Activated T-helper 9 cell treated with anti-CD3 and anti-CD28 coated beads, Interleukin-2, amount 50 U/mL, for 16 hours (primary cell): ENCODE results near the gene ZNF302.
"Not testable (repeated sequence)": the region's sequence is repeated elsewhere in the genome, so short reads cannot be mapped to it uniquely, and the experiment has no call there.

Experiments used
- DNase-seq: peaks from one replicate; pipeline ENCODE4 v3.0.0-alpha.2; 2020; ENCODE audit warnings: low read depth

Gene ZNF302

DNA sequence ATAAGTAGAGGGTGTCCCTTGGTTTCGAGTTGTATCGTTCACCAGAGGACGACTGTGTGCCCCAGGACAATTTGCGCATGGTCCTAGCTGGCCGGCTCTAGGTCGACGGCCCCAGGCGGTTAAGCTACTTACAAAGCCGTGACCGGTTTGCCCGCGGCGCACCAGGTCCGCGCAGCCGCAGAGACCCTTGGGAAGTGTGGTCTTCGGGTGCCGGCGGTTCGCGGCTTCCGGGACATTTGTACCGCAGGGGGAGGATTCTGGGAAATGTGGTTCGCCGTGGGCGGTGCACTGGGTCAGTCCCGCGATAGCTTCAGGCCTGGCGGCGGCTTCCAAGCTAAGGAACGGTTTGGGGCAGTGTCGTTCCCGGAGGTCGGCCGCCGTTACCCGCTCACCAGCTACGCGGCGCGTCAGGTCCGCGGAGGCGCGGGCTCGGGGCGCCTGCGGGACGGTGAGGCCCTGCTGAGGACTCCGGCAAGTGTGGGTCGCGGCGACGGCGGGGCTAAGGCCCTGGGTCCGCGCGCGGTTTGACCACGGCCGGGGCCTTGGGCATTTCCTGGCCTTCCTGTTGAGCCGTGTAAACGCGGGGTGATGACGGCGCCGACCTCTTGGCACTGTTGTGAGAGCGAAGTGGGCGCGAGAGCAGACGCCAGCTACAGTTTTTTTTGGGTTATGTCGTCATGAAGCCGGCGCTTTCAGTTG, at the start of gene ZNF302:
ZNF302 (plus strand) TSS at position 293 of the 699 bp plus-strand sequence. CDS start 1,127 bp downstream, outside the sequence.
- DNase-seq, result peak; percentile 94

DNA sequence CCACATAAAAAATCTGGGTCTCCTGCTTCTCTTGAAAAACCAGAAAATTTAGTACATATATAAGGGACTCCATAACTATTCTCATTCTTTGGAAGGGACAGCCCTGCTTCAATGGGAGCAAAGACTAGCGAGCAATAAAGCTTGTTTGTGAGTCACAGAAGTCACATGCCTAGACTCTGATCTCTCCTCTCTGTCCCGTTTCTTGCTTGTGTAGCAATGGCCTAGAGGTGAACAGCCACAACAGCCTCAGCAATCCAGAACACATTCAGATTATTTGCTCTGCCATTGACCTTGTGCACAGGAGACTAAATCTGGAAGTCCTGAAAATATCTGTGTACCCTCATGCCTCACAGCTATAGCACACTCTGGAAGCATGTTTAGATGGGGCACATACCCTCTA, 43.7 kb upstream of the ZNF302 start:
- no peak for DNase-seq

DNA sequence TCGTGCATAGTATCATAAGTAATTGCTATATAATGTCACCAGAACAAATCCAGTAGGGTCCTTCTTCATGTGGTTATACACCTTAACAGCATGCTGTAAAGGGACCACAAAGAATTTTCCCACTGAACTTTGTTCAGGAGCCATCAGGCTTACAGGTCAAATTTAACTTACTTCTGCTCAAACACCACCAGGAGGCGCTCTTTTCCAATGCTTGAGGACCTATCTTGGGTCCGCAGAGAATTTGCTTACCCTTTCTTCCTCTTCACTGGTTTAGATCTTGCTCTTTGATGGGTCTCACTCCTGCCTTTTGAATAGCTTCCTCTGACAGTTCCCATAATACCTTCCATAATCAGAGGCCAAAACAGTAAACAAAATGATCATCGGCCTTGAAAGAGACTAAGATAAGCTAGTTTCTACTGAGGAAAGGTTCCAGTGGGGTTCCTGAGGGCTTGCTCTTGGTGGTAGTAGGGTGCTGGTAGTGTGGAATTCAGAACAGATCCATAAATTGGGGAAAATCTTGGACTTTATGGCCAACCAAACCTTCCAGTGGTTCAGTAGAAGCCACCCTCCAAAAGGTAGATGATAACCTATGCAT, 37.9 kb upstream of the ZNF302 start:
- peak; percentile 26 for DNase-seq

DNA sequence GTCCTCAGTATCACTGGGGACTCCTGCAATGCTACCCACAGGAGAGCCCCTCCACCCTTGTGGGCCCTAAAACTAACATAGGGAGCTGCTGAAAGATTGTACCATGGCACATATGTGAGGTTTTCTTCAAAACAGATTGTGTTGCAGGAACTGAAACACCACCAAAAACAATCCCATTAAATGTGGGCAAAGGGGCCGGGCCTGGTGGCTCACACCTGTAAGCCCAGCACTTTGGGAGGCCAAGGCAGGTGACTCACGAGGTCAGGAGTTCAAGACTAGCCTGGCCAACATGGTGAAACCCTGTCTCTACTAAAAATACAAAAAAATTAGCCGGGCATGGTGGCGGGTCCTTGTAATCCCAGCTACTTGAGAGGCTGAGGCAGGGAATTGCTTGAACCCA, 35.2 kb upstream of the ZNF302 start:
- no peak for DNase-seq

DNA sequence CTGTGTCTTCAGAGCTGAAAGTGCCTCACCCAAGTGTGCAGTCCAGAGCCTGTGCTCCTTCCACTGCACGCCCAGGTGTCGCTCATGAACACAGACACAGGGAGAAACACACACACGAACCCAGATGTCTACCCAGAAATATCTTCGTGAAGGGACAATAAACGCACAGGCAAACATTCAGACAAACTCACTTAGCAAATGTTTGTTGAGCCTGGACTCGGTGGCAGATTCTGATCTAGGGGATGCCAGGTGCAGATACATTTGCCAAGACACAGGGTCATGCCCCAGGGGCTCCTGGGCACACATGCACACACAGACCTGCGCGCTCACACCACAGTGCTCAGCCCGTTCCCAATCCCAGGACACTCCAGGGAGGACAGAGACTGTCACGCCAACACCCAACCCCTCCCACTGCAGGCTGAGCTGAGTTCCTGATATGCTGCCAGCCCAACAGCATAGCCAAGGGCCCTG, 32.5 kb upstream of the ZNF302 start:
- DNase-seq, result no peak

DNA sequence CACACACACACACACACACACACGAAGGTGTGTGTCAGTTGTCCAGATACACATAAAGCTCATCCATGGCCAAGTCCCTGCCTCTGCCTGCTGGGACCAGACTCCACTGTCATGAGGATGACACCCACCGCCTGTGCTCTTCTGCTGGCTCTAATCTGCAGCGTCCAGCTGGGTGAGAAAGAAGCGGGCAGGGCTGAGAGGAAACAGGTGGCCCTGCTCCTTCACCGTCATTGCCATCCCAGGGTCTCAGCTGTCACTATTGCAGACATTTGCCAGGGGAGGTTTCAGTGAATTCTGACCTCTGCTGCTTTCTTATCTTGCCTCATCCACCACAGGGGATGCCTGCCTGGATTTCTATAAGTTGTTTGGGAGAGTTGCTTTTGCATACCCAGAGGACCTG, 31.9 kb upstream of the ZNF302 start:
- DNase-seq, result no peak

DNA sequence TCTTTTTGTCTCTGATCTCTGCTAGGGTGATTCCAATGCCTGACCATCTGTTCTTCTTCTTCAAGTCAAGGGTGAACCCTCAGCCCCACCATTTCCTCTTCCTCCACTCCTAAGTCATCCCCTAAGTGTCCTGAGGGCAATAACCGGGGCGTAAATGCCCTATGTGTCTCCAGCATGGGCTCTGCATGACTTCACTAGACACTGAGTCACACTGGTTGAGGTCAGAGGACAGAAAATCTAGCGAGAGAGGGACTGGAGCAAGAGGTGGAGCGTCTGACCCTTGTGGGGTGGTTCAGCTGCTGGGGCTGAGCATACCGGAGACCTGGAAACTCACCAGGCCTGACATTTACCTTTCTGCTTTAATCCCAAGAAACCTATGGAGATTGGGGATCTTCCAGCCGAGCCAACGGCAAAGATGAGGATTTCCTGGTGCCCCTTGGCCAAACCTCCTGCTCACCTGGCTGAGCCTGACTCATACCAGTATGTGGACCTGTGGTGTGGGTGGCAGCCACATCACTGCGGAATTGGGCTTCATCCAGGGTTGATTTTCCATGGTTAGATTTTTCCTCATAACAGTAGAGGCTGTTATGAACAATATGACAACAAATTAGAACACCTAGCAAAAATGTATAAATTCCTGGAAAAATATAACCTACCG, 27.5 kb upstream of the ZNF302 start:
- DNase-seq, result no peak

DNA sequence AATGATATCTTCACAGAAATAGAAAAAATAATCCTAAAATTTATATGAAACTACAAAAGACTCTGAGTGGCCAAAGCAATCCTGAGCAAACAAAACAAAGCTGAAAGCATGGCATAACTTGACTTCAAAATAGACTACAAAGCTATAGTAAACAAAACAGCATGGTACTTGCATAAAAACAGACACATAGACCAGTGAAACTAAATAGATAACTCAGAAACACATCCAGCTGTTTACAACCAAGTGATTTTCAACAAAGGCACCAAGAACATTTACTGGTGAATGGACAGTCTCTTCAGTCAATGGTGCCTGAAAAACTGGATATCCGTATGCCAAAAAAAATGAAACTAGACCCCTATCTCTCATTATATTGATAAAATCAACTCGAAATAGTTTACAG, 25.7 kb upstream of the ZNF302 start:
- DNase-seq, result no peak

DNA sequence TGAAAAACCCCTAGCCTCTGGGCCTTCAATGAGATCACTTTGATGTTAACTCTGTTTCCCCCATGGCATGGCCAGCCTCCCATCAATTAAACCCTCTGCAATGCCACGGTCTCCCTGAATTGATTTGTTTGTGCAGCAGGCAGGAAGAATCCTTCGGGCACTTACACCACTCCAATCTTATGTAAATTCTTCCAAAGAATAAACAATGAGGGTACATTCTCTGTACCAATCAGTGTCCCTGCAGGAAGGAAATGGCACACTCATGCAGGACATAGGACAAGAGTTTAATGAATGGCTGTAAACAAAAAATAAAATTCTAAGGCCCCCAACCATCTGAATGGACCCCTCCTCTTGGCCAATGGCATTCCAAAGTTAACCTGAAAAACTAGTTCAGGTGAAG, 22.7 kb upstream of the ZNF302 start:
- no peak for DNase-seq

DNA sequence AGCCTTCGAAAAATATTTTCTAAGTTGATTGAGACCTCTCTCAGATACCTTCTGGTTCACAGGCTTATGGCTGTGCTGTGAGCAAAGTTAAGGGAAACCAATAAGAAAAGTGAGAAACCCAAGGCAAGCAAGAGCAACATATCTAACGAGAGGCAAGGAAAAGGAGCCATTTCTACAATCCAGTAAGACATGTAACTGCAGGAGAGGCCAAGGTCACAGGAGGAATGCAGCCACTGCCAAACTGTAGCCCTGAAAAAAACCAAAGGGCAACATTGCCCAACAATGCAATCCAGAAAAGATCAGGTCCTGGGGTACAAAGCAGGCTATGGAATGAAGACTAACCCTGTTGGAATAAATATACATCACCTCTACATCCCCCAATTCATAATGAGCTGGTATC, 21.8 kb upstream of the ZNF302 start:
- DNase-seq, result no peak

DNA sequence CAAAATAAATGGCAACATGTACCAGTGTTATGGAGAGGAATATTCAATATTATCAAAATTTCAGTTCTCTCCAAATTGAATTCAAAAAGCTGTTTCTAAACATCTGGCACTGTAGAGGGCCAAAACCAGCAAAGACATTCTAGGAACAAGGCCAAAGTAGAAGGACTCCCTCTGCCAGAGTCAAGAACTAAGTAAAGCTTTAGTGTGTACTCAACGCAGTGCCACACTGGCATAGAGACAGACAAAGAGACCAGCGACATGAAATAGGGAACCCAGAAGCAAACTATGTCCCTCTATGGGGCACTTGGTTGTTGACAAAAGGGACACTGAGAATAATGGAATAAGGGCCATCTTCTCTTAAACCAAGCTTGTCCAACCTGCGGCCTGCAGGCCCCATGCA, 16.1 kb upstream of the ZNF302 start:
- no peak for DNase-seq

DNA sequence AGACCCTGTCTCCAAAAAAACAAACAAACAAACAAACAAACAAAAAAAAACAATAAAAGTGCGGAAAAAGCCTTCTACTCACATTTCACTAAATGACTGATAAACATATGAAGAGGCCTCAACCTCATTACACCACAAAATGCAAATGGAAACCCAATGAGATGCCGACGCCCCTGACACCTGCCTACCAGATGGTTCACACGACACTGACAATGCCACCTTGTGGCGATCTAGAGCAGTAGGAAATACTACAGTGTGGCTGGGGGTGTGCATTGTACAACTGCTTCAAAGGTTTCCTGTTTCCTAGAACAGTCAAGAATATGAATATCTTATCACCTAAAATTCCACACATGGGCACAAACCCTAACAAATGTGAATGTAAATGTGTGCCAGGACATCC, 14.6 kb upstream of the ZNF302 start:
- no peak for DNase-seq

DNA sequence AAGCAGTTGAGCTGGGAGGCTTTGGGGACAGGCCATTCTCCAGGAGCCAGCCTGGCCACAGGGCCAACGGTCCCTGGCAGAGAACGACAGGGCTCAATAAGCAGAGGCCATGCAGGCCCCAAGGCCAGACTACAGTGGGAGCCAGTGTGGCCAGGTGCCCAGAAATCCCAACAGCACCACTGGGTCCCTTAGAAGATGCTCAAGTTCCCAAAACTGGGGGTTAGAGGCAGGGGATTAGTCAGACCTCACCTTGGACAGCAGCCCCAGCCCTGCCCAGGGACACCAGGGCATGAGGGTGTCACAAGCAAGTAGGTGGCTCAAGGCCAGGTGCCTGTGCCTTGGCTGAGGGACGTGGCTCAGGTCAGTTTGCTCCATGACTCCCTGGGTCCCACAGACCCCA, 13.3 kb upstream of the ZNF302 start:
- DNase-seq, result no peak

DNA sequence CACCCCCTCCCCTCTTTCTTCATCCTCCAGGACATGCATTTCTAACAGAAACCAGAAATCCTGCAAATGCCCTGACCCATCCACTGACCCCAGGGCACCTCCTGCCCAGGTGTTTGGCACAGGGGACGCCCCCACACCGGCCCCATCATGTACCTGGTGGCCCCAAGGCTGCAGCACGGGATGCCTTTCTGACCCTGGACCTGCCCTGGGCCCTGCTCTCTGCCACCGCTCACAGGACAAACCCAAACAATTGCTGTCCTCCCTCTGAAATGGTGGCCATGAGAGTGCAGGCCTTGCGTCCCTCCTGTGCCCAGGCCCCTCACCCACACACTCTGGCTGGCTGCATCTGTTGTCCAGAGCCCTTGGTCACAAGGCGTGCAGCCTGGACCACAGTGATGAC, 12.6 kb upstream of the ZNF302 start:
- no peak for DNase-seq

DNA sequence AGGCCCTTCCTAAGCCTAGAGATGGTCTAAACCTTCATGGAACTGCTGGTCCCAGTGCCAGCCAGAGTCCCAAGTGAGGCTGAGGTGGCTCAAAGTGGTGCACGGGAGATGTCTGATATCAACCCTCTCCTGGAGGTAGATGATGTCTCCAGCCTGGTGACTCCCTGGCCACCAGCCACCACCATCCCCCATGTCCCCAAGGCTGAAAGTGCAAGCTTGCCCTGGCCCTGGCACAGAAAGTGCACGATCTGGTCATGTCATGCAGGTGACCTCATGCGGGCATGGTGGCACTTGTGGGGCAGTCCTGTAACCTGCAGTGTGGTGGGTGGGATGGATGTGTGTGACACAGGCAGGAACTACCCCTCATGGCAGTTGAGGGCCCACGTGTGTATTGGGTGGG, 12.2 kb upstream of the ZNF302 start:
- not testable (repeated sequence) for DNase-seq

DNA sequence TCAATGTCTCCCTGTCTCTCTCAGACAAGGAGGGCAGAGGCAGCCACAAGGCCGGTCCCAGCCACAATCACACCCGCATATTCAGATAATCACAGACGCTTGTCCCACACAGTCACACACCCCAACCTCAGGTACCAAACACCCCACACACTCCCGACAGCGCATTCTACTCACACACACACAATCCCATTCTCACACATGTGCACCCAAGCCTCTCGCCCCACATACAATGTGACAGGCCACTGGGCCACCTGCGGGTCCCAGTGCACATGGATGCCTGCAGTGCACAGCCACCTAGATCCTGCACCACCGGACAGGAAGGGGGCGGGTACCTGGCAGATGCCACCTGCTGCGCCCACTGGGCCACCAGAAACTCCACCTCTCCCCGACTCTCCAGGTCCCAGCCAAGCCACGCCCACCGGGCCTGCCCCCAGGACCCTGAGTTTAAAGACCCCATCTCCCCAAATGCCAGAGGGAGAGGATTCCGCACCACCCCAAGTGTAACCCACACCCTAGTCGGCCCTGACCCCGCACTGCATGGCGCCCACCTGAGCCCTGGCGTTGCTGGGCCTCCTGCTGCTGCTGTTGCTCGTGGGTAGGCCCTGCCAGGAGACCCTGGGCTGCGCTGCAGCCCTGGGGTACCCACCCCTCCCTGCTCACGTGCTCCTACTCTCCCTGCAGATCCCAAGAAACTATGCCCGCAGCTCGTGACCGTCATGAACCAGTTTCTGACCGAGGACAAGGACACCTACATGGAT, 11.1 kb upstream of the ZNF302 start:
- no peak for DNase-seq

DNA sequence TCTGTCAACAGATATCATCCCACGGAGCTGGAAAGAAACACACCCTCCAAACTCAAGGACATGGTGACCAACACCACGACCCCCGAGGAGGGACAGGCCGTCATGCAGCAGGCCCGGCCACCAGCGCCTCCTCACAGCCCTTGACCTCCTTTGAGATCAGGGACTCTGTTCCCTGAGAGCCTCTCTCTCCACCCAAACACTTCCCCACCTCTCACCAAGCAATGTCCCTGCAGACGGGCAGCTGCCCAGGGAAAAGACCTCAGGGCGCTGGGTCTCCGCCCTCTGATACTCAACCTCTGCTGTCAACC, 10.6 kb upstream of the ZNF302 start:
- no peak for DNase-seq

DNA sequence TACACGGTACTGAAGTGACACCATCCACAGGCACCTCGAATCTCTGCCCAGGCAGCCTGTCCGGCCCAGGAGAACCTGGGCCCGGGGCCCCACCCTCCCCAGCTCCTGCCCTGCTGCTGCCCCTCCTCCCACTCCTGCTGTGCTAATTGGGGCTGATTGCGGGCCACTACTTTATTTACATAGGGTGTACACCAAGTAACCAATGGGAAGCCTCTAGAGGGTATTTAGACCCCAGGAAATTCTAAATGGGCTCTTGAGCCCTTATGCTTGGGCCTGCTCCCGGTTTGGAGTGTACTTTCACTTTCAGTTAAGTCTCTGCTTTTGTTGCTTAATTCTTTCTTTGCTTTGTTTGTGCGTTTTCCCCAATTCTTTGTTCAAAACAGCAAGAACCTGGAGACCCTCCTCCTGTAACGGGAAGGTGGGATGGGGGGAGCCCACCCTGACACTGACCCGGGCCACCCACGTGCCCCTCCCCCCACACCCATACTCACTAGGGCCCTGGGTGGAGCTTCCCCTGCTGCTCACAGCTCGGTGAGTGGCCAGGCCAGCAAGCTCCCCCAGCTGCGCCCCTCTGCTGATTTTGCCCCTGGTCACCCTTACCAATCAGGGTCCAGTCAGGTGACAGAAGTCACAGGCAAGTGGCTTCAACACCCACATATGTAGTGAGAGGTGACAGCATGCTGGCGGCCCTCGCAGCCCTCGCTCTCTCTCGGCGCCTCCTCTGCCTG, 10.0 kb upstream of the ZNF302 start:
- no peak for DNase-seq

DNA sequence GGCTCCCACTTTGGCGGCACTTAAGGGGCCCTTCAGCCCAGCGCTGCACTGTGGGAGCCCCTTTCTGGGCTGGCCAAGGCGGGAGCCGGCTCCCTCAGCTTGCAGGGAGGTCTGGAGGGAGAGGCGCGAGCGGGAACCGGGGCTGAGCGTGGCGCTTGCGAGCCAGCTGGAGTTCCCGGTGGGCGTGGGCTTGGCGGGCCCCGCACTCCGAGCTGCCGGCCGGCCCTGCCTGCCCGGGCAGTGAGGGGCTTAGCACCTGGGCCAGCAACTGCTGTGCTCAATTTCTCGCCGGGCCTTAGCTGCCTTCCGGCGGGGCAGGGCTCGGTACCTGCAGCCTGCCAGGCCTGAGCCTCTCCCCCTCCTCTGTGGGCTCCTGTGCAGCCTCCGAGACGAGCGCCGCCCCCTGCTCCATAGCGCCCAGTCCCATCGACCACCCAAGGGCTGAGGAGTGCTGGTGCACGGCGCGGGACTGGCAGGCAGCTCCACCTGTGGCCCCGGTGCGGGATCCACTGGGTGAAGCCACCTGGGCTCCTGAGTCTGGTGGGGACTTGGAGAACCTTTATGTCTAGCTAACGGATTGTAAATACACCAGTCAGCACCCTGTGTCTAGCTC, 9.3 kb upstream of the ZNF302 start:
- not testable (repeated sequence) for DNase-seq

DNA sequence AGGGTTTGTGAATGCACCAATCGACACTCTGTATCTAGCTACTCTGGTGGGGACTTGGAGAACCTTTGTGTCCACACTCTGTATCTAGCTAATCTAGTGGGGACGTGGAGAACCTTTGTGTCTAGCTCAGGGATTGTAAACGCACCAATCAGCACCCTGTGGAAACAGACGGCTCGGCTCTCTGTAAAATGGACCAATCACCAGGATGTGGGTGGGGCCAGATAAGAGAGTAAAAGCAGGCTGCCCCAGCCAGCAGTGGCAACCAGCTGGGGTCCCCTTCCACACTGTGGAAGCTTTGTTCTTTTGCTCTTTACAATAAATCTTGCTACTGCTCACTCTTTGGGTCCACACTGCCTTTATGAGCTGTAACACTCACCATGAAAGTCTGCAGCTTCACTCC, 8.8 kb upstream of the ZNF302 start:
- not testable (repeated sequence) for DNase-seq

DNA sequence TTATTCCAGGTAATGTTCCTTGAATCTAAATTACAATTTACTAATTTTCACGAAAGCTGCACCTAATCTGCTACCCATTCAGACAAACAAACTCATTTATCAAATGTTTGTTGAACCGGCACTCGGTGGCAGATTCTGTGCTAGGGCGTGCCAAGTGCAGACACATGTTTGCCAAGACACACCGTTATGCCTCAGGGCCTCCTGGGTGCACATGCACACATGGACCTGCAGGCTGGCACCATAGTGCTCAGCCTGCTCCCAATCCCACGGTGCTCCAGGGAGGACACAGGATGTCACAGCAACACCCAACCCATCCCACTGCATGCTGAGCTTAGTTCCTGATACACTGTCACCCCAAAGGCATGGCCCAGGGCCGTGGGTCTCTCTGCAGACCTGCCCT, 8.2 kb upstream of the ZNF302 start:
- no peak for DNase-seq

DNA sequence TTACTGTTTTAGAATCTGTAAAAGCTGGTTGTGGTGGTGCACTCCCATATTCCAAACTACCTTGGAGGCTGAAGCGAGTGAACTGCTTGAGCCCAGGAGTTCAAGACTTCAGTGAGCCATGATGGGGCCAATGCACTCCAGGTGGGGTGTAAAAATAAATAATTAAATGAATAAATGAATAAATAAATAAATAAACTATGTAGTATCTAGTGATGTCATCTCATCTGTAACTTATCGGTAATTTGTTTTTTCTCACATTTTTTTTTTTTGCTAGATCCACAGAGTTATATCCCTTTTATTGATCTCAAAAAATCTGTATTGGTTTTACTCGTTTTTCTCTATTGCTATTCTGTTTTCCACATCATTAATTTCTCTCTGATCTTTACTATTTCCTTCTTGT, 5.5 kb upstream of the ZNF302 start:
- no peak for DNase-seq
